Sigmoid colon (tissue), 4 donors: ENCODE data around the gene RPS28.

ENCODE experiments used
- EP300 ChIP-seq, 4 donors: sonication (generic); formaldehyde crosslinking; IDR thresholded peaks; one replicate each; pipeline ENCODE4 v1.6.1; 2017; ENCODE audit warnings: antibody characterized with exemption in 4 of 4
- POLR2A ChIP-seq, 2 donors: fragments of 450-650 bp; IDR thresholded peaks; one replicate each; pipeline ENCODE4 v1.6.1; 2016; ENCODE audit warnings: antibody characterized with exemption in 2 of 2, mild to moderate bottlenecking in 2 of 2, moderate library complexity in 2 of 2
- POLR2AphosphoS5 ChIP-seq, 4 donors: sonication (generic); formaldehyde crosslinking; IDR thresholded peaks; one replicate each; pipeline ENCODE4 v1.6.1; 2017; ENCODE audit warnings: antibody characterized with exemption in 4 of 4
- TF ChIP-seq, protein P1 (sequence below), 4 experiments: fragments of 450-650 bp in 3 of 4; fragments of 200-600 bp in 1 of 4; IDR thresholded peaks; one replicate each; pipeline ENCODE4 v1.5.1; 2016 to 2019; ENCODE audit warnings: antibody characterized with exemption in 4 of 4, mild to moderate bottlenecking in 3 of 4, moderate library complexity in 2 of 4

DNA sequence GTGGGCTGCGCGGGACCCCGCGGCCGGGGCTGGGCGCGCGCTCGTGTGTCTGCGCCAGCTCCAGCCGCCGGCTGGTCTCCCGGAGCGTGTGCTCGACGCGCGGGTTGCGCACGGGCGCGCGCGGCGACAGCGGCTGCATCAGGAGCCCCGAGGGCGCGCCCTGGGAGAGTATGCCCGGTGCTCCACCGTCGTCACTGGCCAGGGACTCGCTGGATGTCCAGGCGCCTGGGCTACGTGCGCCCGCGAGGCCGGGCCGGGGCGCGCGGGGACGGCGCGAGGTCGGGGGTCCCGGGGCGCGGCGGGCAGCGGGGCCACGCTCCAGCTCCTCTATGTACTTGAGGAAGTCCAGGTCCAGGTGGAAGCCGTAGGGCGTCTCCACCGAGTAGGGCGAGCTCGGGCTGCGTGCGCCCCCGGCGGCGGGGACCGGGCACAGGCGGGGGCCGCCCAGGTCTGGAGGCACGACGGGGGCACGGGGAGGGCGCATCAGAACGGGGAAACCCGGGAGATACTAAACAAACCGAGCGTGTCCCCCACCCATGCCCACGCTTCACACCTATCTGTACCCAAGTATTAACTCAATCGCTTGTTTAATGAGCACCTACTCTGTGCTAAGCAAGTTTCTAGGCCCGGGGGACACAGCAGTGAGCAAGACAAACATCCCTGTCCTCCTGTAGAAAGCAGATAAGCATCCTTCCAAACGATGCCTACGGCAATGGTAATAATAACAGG lies 14.2 kb downstream of the RPS28 start:
- TF ChIP-seq POLR2A (IDR thresholded peaks at IDR 0.05) (no peak), POLR2AphosphoS5 (IDR thresholded peaks at IDR 0.05) (no peak), EP300 (IDR thresholded peaks at IDR 0.05) (no peak)
- TF ChIP-seq, protein P1, sequence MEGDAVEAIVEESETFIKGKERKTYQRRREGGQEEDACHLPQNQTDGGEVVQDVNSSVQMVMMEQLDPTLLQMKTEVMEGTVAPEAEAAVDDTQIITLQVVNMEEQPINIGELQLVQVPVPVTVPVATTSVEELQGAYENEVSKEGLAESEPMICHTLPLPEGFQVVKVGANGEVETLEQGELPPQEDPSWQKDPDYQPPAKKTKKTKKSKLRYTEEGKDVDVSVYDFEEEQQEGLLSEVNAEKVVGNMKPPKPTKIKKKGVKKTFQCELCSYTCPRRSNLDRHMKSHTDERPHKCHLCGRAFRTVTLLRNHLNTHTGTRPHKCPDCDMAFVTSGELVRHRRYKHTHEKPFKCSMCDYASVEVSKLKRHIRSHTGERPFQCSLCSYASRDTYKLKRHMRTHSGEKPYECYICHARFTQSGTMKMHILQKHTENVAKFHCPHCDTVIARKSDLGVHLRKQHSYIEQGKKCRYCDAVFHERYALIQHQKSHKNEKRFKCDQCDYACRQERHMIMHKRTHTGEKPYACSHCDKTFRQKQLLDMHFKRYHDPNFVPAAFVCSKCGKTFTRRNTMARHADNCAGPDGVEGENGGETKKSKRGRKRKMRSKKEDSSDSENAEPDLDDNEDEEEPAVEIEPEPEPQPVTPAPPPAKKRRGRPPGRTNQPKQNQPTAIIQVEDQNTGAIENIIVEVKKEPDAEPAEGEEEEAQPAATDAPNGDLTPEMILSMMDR (IDR thresholded peaks at IDR 0.05) = no peak
